HepG2 (cell line): ENCODE results near the gene MBLAC1. TPM values are rescaled to one million over a fixed set of nuclear protein-coding genes. Genes with fewer than 3 reads are reported as not detected.

Experiments
- GFI1 ChIP-seq: sonication (generic); formaldehyde crosslinking; IDR thresholded peaks from 2 replicates; pipeline ENCODE4 v1.5.0; 2020; ENCODE audit warnings: missing genetic modification reagents, mild to moderate bottlenecking, borderline replicate concordance
- HHEX ChIP-seq: IDR thresholded peaks from 2 replicates; pipeline ENCODE4 v1.6.1; 2016; ENCODE audit warnings: control low read depth
- MATR3 ChIP-seq: sonication (generic); formaldehyde crosslinking; IDR thresholded peaks from 2 replicates; pipeline ENCODE4 v1.4.0; 2020; ENCODE audit warnings: missing genetic modification reagents
- SUZ12 ChIP-seq: fragments of 150-350 bp; IDR thresholded peaks from 2 replicates; pipeline ENCODE4 v1.6.1; 2014; ENCODE audit warnings: low read depth, low read length
- THYN1 ChIP-seq: sonication (generic); formaldehyde crosslinking; IDR thresholded peaks from 2 replicates; pipeline ENCODE4 v1.8.1; 2023; ENCODE audit warnings: low read depth, mild to moderate bottlenecking, moderate library complexity, missing genetic modification reagents, borderline replicate concordance
- ZBTB10 ChIP-seq: sonication (generic); formaldehyde crosslinking; IDR thresholded peaks from 2 replicates; pipeline ENCODE4 v1.4.0; 2020; ENCODE audit warnings: missing genetic modification reagents, borderline replicate concordance
- ZBTB21 ChIP-seq: sonication (generic); formaldehyde crosslinking; IDR thresholded peaks from 2 replicates; pipeline ENCODE4 v1.4.0; 2020; ENCODE audit warnings: missing genetic modification reagents
- ZNF101 ChIP-seq: sonication (generic); formaldehyde crosslinking; IDR thresholded peaks from 2 replicates; pipeline ENCODE4 v1.4.0; 2020; ENCODE audit warnings: mild to moderate bottlenecking, low read depth, missing genetic modification reagents, borderline replicate concordance
- ZNF274 ChIP-seq: sonication (generic); formaldehyde crosslinking; IDR thresholded peaks from 2 replicates; pipeline ENCODE4 v1.5.1; 2020; ENCODE audit warnings: mild to moderate bottlenecking, missing genetic modification reagents
- ZNF280B ChIP-seq: sonication (generic); formaldehyde crosslinking; IDR thresholded peaks from 2 replicates; pipeline ENCODE4 v1.5.0; 2020; ENCODE audit warnings: missing genetic modification reagents, mild to moderate bottlenecking, borderline replicate concordance
- ZNF292 ChIP-seq: sonication (generic); formaldehyde crosslinking; IDR thresholded peaks from 2 replicates; pipeline ENCODE4 v1.8.1; 2022; ENCODE audit warnings: mild to moderate bottlenecking, low read depth, missing genetic modification reagents, borderline replicate concordance
- ZSCAN29 ChIP-seq: sonication (generic); formaldehyde crosslinking; conservative IDR thresholded peaks from 2 replicates; pipeline ENCODE4 v1.4.0; 2020; ENCODE audit warnings: mild to moderate bottlenecking, missing genetic modification reagents
- polyA plus RNA-seq, 8 experiments: library from polyadenylated mRNA; depleted of rRNA in 3 of 8; stranded (reverse) in 7 of 8; unstranded in 1 of 8; fragments of >200 nt; fragmentation: Illumina TruSeq in 4 of 8; extraction: Trizol in 4 of 8; gene quantifications; 2 replicates each; pipeline versions ENCODE4 v1.2.1 to v1.2.3, GENCODE V29; 2011 to 2016; ENCODE audit warnings: low read depth in 4 of 8, missing spikeins in 1 of 8, mixed read lengths in 1 of 8; ENCODE audit not compliant: insufficient read depth in 1 of 8
- total RNA-seq, 5 experiments: library from RNA; depleted of rRNA; stranded (reverse); fragments of >200 nt; fragmentation: Illumina TruSeq; extraction: Trizol; gene quantifications; 2 replicates each; pipeline ENCODE4 v1.2.3, GENCODE V29; 2016; ENCODE audit warnings: low read depth in 1 of 5
- TF ChIP-seq, protein P1 (sequence below): sonication (generic); formaldehyde crosslinking; IDR thresholded peaks from 2 replicates; pipeline ENCODE4 v1.5.1; 2020; ENCODE audit warnings: mild to moderate bottlenecking, missing genetic modification reagents
- TF ChIP-seq, protein P2 (sequence below): sonication (generic); formaldehyde crosslinking; IDR thresholded peaks from 2 replicates; pipeline ENCODE4 v1.5.0; 2020; ENCODE audit warnings: mild to moderate bottlenecking, missing genetic modification reagents, borderline replicate concordance
- TF ChIP-seq, protein P3 (sequence below): sonication (generic); formaldehyde crosslinking; IDR thresholded peaks from 2 replicates; pipeline ENCODE4 v1.4.0; 2020; ENCODE audit warnings: missing genetic modification reagents

Gene MBLAC1
- total and polyA plus RNA-seq, 2 of the 13 experiments (the other 11 are each of a cell fraction or from before 2014, with no cell fraction given), result 0.79 to 2.1 TPM

- TF ChIP-seq, protein P1, sequence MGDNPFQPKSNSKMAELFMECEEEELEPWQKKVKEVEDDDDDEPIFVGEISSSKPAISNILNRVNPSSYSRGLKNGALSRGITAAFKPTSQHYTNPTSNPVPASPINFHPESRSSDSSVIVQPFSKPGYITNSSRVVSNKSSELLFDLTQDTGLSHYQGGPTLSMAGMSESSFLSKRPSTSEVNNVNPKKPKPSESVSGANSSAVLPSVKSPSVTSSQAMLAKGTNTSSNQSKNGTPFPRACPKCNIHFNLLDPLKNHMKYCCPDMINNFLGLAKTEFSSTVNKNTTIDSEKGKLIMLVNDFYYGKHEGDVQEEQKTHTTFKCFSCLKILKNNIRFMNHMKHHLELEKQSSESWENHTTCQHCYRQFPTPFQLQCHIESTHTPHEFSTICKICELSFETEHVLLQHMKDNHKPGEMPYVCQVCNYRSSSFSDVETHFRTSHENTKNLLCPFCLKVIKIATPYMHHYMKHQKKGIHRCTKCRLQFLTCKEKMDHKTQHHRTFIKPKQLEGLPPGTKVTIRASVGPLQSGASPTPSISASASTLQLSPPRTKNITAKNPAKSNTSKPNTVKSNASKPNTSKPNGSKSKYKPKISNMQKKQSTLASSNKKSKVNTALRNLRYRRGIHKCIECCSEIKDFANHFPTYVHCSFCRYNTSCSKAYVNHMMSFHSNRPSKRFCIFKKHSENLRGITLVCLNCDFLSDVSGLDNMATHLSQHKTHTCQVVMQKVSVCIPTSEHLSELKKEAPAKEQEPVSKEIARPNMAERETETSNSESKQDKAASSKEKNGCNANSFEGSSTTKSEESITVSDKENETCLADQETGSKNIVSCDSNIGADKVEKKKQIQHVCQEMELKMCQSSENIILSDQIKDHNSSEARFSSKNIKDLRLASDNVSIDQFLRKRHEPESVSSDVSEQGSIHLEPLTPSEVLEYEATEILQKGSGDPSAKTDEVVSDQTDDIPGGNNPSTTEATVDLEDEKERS (CRISPR knock-in tag), result 0 out of 2 replicates have a peak, but pooled peaks have one; percentile 2
- TF ChIP-seq ZNF280B (CRISPR knock-in tag) (0 out of 2 replicates have a peak, but pooled peaks have one; percentile 17), ZNF292 (CRISPR knock-in tag) (no peak), ZBTB21 (CRISPR knock-in tag) (no peak), ZNF101 (no peak), THYN1 (CRISPR knock-in tag) (no peak), ZBTB10 (CRISPR knock-in tag) (no peak), MATR3 (CRISPR knock-in tag) (no peak), GFI1 (CRISPR knock-in tag) (no peak), ZSCAN29 (no peak), ZNF274 (CRISPR knock-in tag) (no peak), HHEX (CRISPR knock-in tag) (no peak), SUZ12 (no peak)
- TF ChIP-seq, protein P2, sequence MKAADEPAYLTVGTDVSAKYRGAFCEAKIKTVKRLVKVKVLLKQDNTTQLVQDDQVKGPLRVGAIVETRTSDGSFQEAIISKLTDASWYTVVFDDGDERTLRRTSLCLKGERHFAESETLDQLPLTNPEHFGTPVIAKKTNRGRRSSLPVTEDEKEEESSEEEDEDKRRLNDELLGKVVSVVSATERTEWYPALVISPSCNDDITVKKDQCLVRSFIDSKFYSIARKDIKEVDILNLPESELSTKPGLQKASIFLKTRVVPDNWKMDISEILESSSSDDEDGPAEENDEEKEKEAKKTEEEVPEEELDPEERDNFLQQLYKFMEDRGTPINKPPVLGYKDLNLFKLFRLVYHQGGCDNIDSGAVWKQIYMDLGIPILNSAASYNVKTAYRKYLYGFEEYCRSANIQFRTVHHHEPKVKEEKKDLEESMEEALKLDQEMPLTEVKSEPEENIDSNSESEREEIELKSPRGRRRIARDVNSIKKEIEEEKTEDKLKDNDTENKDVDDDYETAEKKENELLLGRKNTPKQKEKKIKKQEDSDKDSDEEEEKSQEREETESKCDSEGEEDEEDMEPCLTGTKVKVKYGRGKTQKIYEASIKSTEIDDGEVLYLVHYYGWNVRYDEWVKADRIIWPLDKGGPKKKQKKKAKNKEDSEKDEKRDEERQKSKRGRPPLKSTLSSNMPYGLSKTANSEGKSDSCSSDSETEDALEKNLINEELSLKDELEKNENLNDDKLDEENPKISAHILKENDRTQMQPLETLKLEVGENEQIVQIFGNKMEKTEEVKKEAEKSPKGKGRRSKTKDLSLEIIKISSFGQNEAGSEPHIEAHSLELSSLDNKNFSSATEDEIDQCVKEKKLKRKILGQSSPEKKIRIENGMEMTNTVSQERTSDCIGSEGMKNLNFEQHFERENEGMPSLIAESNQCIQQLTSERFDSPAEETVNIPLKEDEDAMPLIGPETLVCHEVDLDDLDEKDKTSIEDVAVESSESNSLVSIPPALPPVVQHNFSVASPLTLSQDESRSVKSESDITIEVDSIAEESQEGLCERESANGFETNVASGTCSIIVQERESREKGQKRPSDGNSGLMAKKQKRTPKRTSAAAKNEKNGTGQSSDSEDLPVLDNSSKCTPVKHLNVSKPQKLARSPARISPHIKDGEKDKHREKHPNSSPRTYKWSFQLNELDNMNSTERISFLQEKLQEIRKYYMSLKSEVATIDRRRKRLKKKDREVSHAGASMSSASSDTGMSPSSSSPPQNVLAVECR (CRISPR knock-in tag), result no peak
- TF ChIP-seq, protein P3, sequence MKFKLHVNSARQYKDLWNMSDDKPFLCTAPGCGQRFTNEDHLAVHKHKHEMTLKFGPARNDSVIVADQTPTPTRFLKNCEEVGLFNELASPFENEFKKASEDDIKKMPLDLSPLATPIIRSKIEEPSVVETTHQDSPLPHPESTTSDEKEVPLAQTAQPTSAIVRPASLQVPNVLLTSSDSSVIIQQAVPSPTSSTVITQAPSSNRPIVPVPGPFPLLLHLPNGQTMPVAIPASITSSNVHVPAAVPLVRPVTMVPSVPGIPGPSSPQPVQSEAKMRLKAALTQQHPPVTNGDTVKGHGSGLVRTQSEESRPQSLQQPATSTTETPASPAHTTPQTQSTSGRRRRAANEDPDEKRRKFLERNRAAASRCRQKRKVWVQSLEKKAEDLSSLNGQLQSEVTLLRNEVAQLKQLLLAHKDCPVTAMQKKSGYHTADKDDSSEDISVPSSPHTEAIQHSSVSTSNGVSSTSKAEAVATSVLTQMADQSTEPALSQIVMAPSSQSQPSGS (CRISPR knock-in tag), result no peak
These were observed 21.4 kb downstream of the MBLAC1 start (continued) for GRCh38 chr7:100148225-100148558.
